C4-2B (cell line): ENCODE results near the gene PTPRZ1.

ENCODE experiments used
- CTCF ChIP-seq: fragments of 450-650 bp; conservative IDR thresholded peaks from 2 replicates; pipeline ENCODE4 v1.5.1; 2017; ENCODE audit warnings: mild to moderate bottlenecking
- ZFX ChIP-seq: fragments of 450-650 bp; IDR thresholded peaks from 2 replicates; pipeline ENCODE4 v1.6.1; 2017

GRCh38 chr7:122092964-122093797, 220.2 kb downstream of the PTPRZ1 start:
- peak; percentile 97 for TF ChIP-seq CTCF
- no peak for TF ChIP-seq ZFX
